22Rv1 (cell line): ENCODE data around the gene H19.

Experiments used
- ZFX ChIP-seq: fragments of 450-650 bp; IDR thresholded peaks from 2 replicates; pipeline ENCODE4 v1.6.1; 2017; ENCODE audit warnings: antibody characterized with exemption, borderline replicate concordance
- TF ChIP-seq, protein P1 (sequence below): fragments of 450-650 bp; IDR thresholded peaks from 2 replicates; pipeline ENCODE4 v1.5.1; 2017; ENCODE audit warnings: mild to moderate bottlenecking

DNA sequence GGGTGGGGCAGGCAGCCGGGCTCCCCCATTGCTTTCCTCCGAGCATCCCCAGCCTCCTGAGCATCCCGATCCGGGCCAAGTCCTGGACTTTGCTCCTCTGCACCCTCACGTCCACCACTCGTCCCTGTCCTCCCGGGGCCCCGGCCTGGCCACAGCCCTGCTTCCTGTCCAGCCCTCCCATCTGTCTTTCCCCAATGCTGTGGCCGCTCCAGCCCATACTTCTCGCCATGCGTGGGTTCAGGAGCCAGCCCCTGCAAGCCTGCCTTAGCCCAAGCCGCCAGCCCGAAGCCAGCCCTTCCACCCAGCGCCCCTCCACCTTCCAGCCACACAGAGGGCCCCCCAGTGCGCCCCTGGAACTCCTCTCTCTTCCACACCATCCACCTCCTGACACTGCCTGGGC is 26.7 kb downstream of the H19 start:
- TF ChIP-seq, protein P1, sequence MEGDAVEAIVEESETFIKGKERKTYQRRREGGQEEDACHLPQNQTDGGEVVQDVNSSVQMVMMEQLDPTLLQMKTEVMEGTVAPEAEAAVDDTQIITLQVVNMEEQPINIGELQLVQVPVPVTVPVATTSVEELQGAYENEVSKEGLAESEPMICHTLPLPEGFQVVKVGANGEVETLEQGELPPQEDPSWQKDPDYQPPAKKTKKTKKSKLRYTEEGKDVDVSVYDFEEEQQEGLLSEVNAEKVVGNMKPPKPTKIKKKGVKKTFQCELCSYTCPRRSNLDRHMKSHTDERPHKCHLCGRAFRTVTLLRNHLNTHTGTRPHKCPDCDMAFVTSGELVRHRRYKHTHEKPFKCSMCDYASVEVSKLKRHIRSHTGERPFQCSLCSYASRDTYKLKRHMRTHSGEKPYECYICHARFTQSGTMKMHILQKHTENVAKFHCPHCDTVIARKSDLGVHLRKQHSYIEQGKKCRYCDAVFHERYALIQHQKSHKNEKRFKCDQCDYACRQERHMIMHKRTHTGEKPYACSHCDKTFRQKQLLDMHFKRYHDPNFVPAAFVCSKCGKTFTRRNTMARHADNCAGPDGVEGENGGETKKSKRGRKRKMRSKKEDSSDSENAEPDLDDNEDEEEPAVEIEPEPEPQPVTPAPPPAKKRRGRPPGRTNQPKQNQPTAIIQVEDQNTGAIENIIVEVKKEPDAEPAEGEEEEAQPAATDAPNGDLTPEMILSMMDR, result no peak
- no peak for TF ChIP-seq ZFX
